Measurements from ENCODE around the gene TBC1D21.

Gene TBC1D21

DNA sequence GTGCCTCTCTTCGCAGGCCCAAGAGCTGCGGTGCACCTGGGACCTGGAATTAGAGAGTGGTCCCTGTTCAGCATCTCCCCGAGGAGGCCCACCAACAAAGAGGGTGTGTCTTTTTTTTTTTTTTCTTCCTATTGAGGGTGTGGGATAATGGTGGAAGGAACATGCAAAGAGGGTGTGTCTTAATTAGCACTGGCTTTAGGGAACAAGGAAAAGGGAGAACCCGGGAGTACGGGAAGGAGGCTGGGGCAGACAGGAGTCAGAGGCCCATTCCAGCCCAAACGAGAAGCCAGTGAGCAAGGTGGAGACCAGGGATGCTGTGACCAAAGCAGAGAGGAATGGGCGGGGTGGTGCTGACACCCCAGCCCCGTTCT lies 52.5 kb downstream of the TBC1D21 start (continued):
- TF ChIP-seq TCF4 (CRISPR knock-in tag; IDR thresholded peaks at IDR 0.05; ENCODE audit: borderline replicate concordance): no peak
- TF ChIP-seq ESRRG (CRISPR knock-in tag; IDR thresholded peaks at IDR 0.05): no peak

DNA sequence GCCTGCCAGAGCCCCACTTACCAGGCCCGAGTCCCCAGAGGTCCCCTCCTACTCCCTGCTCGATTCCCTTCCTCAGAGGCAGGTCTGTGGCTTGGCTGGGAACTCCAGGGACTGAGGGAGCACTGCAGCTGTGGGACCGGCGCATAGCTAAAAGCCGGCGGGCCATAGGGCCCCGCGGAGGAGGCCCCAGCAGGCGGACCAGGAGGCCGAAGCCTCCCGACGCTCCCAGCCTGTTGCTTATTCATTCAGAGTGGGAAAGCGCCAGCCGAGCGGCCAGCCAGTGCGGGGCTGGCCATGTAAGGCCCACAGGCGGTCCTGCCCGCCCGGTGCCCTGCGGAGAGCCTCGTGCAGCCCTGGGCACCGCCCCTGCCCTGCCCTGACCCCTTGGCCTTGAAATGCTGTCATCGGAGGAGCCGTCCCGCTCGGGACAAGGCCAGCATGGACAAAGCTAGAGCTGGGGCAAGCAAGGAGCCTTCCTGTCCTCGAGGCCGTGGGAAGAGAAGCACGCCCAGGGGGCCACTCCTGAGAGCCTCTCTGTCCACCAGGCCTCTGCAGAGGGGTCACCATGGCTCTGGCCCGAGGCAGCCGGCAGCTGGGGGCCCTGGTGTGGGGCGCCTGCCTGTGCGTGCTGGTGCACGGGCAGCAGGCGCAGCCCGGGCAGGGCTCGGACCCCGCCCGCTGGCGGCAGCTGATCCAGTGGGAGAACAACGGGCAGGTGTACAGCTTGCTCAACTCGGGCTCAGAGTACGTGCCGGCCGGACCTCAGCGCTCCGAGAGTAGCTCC lies 53.0 kb downstream of the TBC1D21 start, which contains the start of gene LOXL1:
LOXL1 (plus strand) TSS at position 244 of the 784 bp plus-strand sequence; CDS start at position 566, 322 bp downstream.
- no peak for TF ChIP-seq ESRRG (CRISPR knock-in tag; IDR thresholded peaks at IDR 0.05)
- TF ChIP-seq, protein P1, sequence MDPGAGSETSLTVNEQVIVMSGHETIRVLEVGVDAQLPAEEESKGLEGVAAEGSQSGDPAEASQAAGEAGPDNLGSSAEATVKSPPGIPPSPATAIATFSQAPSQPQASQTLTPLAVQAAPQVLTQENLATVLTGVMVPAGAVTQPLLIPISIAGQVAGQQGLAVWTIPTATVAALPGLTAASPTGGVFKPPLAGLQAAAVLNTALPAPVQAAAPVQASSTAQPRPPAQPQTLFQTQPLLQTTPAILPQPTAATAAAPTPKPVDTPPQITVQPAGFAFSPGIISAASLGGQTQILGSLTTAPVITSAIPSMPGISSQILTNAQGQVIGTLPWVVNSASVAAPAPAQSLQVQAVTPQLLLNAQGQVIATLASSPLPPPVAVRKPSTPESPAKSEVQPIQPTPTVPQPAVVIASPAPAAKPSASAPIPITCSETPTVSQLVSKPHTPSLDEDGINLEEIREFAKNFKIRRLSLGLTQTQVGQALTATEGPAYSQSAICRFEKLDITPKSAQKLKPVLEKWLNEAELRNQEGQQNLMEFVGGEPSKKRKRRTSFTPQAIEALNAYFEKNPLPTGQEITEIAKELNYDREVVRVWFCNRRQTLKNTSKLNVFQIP (CRISPR knock-in tag; IDR thresholded peaks at IDR 0.05; ENCODE audit: borderline replicate concordance, low read depth): no peak
- no peak for TF ChIP-seq PATZ1 (CRISPR knock-in tag; IDR thresholded peaks at IDR 0.05; ENCODE audit: borderline replicate concordance)
- no peak for TF ChIP-seq ISL1 (CRISPR knock-in tag; IDR thresholded peaks at IDR 0.05)
- TF ChIP-seq ZC3H10 (CRISPR knock-in tag; IDR thresholded peaks at IDR 0.05): no peak
- TF ChIP-seq SNAI2 (CRISPR knock-in tag; IDR thresholded peaks at IDR 0.05): no peak
- peak; percentile 11 for ATAC-seq

DNA sequence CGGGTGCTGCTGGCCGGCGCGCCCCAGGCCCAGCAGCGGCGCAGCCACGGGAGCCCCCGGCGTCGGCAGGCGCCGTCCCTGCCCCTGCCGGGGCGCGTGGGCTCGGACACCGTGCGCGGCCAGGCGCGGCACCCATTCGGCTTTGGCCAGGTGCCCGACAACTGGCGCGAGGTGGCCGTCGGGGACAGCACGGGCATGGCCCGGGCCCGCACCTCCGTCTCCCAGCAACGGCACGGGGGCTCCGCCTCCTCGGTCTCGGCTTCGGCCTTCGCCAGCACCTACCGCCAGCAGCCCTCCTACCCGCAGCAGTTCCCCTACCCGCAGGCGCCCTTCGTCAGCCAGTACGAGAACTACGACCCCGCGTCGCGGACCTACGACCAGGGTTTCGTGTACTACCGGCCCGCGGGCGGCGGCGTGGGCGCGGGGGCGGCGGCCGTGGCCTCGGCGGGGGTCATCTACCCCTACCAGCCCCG lies 53.7 kb downstream of the TBC1D21 start:
- no peak for ATAC-seq
- TF ChIP-seq ZNF565 (CRISPR knock-in tag; conservative IDR thresholded peaks at IDR 0.05; ENCODE audit: low read depth): no peak
- no peak for TF ChIP-seq CSDC2 (CRISPR knock-in tag; IDR thresholded peaks at IDR 0.05)
- TF ChIP-seq BACH2 (CRISPR knock-in tag; IDR thresholded peaks at IDR 0.05; ENCODE audit: borderline replicate concordance): no peak

DNA sequence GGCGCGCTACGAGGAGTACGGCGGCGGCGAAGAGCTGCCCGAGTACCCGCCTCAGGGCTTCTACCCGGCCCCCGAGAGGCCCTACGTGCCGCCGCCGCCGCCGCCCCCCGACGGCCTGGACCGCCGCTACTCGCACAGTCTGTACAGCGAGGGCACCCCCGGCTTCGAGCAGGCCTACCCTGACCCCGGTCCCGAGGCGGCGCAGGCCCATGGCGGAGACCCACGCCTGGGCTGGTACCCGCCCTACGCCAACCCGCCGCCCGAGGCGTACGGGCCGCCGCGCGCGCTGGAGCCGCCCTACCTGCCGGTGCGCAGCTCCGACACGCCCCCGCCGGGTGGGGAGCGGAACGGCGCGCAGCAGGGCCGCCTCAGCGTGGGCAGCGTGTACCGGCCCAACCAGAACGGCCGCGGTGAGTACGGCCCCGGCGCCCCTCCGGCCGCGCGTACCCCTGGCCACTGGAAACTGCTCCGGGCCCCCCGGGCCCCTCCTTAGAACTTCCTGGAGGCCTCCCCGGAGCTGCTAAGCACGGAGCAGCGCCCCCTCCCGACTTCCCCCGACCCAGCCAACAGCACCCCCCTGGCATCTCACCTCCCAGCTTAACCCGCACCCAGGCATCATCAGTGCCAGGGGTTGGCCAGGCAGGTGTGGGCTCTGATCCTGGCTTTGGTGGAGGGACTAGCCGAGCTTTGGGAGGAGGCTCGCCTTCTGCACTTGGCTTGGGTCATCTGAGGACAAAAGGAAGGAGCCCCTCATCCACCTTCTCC lies 54.3 kb downstream of the TBC1D21 start:
- peak; percentile 21 for ATAC-seq
- TF ChIP-seq, protein P2, sequence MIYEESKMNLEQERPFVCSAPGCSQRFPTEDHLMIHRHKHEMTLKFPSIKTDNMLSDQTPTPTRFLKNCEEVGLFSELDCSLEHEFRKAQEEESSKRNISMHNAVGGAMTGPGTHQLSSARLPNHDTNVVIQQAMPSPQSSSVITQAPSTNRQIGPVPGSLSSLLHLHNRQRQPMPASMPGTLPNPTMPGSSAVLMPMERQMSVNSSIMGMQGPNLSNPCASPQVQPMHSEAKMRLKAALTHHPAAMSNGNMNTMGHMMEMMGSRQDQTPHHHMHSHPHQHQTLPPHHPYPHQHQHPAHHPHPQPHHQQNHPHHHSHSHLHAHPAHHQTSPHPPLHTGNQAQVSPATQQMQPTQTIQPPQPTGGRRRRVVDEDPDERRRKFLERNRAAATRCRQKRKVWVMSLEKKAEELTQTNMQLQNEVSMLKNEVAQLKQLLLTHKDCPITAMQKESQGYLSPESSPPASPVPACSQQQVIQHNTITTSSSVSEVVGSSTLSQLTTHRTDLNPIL (CRISPR knock-in tag; IDR thresholded peaks at IDR 0.05; ENCODE audit: low read depth): no peak
- no peak for TF ChIP-seq ARNTL (CRISPR knock-in tag; IDR thresholded peaks at IDR 0.05; ENCODE audit: borderline replicate concordance, low read depth)
- TF ChIP-seq, protein P1 (CRISPR knock-in tag; IDR thresholded peaks at IDR 0.05; ENCODE audit: borderline replicate concordance, low read depth): no peak
- no peak for TF ChIP-seq TOX (CRISPR knock-in tag; IDR thresholded peaks at IDR 0.05; ENCODE audit: borderline replicate concordance)
- TF ChIP-seq ZNF70 (CRISPR knock-in tag; IDR thresholded peaks at IDR 0.05): no peak
- TF ChIP-seq ZFP3 (CRISPR knock-in tag; IDR thresholded peaks at IDR 0.05): no peak
- TF ChIP-seq BACH2 (CRISPR knock-in tag; IDR thresholded peaks at IDR 0.05; ENCODE audit: borderline replicate concordance): no peak
- no peak for TF ChIP-seq TCF4 (CRISPR knock-in tag; IDR thresholded peaks at IDR 0.05; ENCODE audit: borderline replicate concordance)

DNA sequence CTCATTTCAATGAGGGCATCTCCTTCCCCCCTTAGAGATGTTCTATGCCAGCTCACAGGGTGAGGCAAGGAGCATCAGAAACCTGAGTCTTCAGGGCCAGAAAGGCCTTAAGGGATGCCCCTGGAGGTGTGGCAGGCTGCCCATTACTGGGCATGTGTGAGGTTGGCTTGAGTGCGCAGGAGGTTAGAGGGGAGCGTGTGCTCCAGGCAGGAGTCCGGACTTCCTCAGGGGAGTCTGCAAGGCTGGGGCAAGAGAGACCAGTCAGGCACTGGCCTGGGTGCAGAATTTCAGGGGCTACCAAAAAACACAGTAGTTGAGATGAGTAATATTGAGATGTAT lies 54.8 kb downstream of the TBC1D21 start:
- ATAC-seq: no peak
- TF ChIP-seq TOX (CRISPR knock-in tag; IDR thresholded peaks at IDR 0.05; ENCODE audit: borderline replicate concordance): no peak
- TF ChIP-seq ARNTL (CRISPR knock-in tag; IDR thresholded peaks at IDR 0.05; ENCODE audit: borderline replicate concordance, low read depth): no peak
- TF ChIP-seq GLIS3 (CRISPR knock-in tag; IDR thresholded peaks at IDR 0.05): no peak
- no peak for TF ChIP-seq BACH2 (CRISPR knock-in tag; IDR thresholded peaks at IDR 0.05; ENCODE audit: borderline replicate concordance)
- no peak for TF ChIP-seq PATZ1 (CRISPR knock-in tag; IDR thresholded peaks at IDR 0.05; ENCODE audit: borderline replicate concordance)
- TF ChIP-seq ZFP3 (CRISPR knock-in tag; IDR thresholded peaks at IDR 0.05): no peak
- no peak for TF ChIP-seq SNAI2 (CRISPR knock-in tag; IDR thresholded peaks at IDR 0.05)
- no peak for TF ChIP-seq ESRRG (CRISPR knock-in tag; IDR thresholded peaks at IDR 0.05)
- TF ChIP-seq ZFP30 (CRISPR knock-in tag; IDR thresholded peaks at IDR 0.05): no peak
- TF ChIP-seq ZNF8 (CRISPR knock-in tag; IDR thresholded peaks at IDR 0.05): no peak
- TF ChIP-seq PPARA (CRISPR knock-in tag; IDR thresholded peaks at IDR 0.05; ENCODE audit: borderline replicate concordance): no peak
- TF ChIP-seq, protein P3, sequence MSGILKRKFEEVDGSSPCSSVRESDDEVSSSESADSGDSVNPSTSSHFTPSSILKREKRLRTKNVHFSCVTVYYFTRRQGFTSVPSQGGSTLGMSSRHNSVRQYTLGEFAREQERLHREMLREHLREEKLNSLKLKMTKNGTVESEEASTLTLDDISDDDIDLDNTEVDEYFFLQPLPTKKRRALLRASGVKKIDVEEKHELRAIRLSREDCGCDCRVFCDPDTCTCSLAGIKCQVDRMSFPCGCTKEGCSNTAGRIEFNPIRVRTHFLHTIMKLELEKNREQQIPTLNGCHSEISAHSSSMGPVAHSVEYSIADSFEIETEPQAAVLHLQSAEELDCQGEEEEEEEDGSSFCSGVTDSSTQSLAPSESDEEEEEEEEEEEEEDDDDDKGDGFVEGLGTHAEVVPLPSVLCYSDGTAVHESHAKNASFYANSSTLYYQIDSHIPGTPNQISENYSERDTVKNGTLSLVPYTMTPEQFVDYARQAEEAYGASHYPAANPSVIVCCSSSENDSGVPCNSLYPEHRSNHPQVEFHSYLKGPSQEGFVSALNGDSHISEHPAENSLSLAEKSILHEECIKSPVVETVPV (CRISPR knock-in tag; IDR thresholded peaks at IDR 0.05): no peak
- TF ChIP-seq ZNF565 (CRISPR knock-in tag; conservative IDR thresholded peaks at IDR 0.05; ENCODE audit: low read depth): no peak
- TF ChIP-seq, protein P2 (CRISPR knock-in tag; IDR thresholded peaks at IDR 0.05; ENCODE audit: low read depth): no peak

Data from SK-N-SH treated with all-trans-retinoic acid at 6 μM for 48 hours (cell line).